SK-N-SH treated with all-trans-retinoic acid at 6 μM for 48 hours (cell line): ENCODE results near the gene ZNF33A.
"Not testable (repeated sequence)": the region's sequence is repeated elsewhere in the genome, so short reads cannot be mapped to it uniquely, and the experiment has no call there.

Experiments used
- ARNTL ChIP-seq: fragments of 450-650 bp; formaldehyde crosslinking; IDR thresholded peaks from 2 replicates; pipeline ENCODE4 v1.5.0; 2020; ENCODE audit warnings: low read depth, mild to moderate bottlenecking, moderate library complexity, borderline replicate concordance
- BACH2 ChIP-seq: fragments of 250-450 bp; sonication (Bioruptor Pico); IDR thresholded peaks from 2 replicates; pipeline ENCODE4 v1.9.0; 2021; ENCODE audit warnings: mild to moderate bottlenecking, borderline replicate concordance
- ESRRG ChIP-seq: fragments of 250-450 bp; sonication (Bioruptor Pico); IDR thresholded peaks from 2 replicates; pipeline ENCODE4 v1.6.1; 2021; ENCODE audit warnings: mild to moderate bottlenecking
- OSR1 ChIP-seq: fragments of 250-450 bp; sonication (Bioruptor Pico); IDR thresholded peaks from 2 replicates; pipeline ENCODE4 v1.8.0; 2022; ENCODE audit warnings: moderate library complexity, mild to moderate bottlenecking, inconsistent platforms
- PATZ1 ChIP-seq: fragments of 250-450 bp; sonication (Bioruptor Pico); IDR thresholded peaks from 2 replicates; pipeline ENCODE4 v1.8.0; 2020; ENCODE audit warnings: mild to moderate bottlenecking, moderate library complexity, borderline replicate concordance
- RARB ChIP-seq: fragments of 250-450 bp; sonication (Bioruptor Pico); IDR thresholded peaks from 2 replicates; pipeline ENCODE4 v1.8.0; 2021; ENCODE audit warnings: mild to moderate bottlenecking, moderate library complexity
- ZFP3 ChIP-seq: fragments of 250-450 bp; sonication (Bioruptor Pico); IDR thresholded peaks from 2 replicates; pipeline ENCODE4 v1.5.0; 2020; ENCODE audit warnings: mild to moderate bottlenecking, moderate library complexity
- ZFP30 ChIP-seq: fragments of 450-650 bp; formaldehyde crosslinking; IDR thresholded peaks from 2 replicates; pipeline ENCODE4 v1.5.0; 2022; ENCODE audit warnings: mild to moderate bottlenecking, moderate library complexity
- ZNF70 ChIP-seq: fragments of 450-650 bp; formaldehyde crosslinking; IDR thresholded peaks from 2 replicates; pipeline ENCODE4 v1.5.0; 2020; ENCODE audit warnings: mild to moderate bottlenecking, moderate library complexity
- ZNF8 ChIP-seq: fragments of 450-650 bp; formaldehyde crosslinking; IDR thresholded peaks from 2 replicates; pipeline ENCODE4 v1.5.0; 2020; ENCODE audit warnings: mild to moderate bottlenecking, moderate library complexity

DNA sequence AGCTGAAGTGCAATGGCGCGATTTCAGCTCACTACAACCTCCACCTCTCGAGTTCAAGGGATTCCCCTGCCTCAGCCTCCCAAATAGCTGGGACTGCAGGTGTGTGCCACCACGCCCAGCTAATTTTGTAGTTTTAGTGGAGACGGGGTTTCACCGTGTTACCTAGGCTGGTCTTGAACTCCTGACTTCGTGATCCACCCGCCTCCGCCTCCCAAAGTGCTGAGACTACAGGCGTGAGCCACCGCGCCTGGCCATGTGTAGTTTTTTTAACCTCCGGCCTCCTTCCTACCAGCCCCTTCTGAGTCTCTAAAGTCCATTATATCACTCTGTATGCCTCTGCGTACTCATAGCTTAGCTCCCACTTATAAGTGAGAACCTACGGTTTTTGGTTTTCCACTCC, 82.8 kb downstream of the ZNF33A start:
- not testable (repeated sequence) for TF ChIP-seq ZFP30 (CRISPR knock-in tag); PATZ1 (CRISPR knock-in tag); BACH2 (CRISPR knock-in tag); ZNF70 (CRISPR knock-in tag); ESRRG (CRISPR knock-in tag); ZFP3; ARNTL (CRISPR knock-in tag); ZNF8; RARB; OSR1 (CRISPR knock-in tag)
